Islet of Langerhans (tissue), 1 donor: Measurements from ENCODE around the gene DPH2.

Experiments
- FAIRE-seq: peaks from one replicate; lab custom pipeline; 2011; peaks lifted over from hg19 to GRCh38; lab: Jason Lieb, UNC

The DPH2 gene

GRCh38 chr1:44000122-44000665 lies 30.4 kb downstream of the DPH2 start:
- no peak for FAIRE-seq

GRCh38 chr1:44002165-44002564 lies 32.4 kb downstream of the DPH2 start:
- FAIRE-seq: no peak

- FAIRE-seq: no peak
Measured at GRCh38 chr1:44002606-44003157, 32.9 kb downstream of the DPH2 start.

- no peak for FAIRE-seq
Measured at GRCh38 chr1:44008259-44008658, 38.4 kb downstream of the DPH2 start.

- FAIRE-seq: no peak
Measured at GRCh38 chr1:44010935-44011471, 41.2 kb downstream of the DPH2 start.

- no peak for FAIRE-seq
Measured at GRCh38 chr1:44012404-44012803, 42.6 kb downstream of the DPH2 start.

- peak; percentile 17 for FAIRE-seq
Measured at GRCh38 chr1:44012941-44013609, 43.3 kb downstream of the DPH2 start.

GRCh38 chr1:44013949-44014348 lies 44.1 kb downstream of the DPH2 start:
- FAIRE-seq: no peak

GRCh38 chr1:44014365-44015104 lies 44.7 kb downstream of the DPH2 start:
- no peak for FAIRE-seq

GRCh38 chr1:44015206-44015605 lies 45.4 kb downstream of the DPH2 start:
- no peak for FAIRE-seq

GRCh38 chr1:44016041-44016889 lies 46.5 kb downstream of the DPH2 start:
- no peak for FAIRE-seq

GRCh38 chr1:44016890-44017400 lies 47.1 kb downstream of the DPH2 start:
- FAIRE-seq: no peak

- no peak for FAIRE-seq
Measured at GRCh38 chr1:44019466-44019948, 49.7 kb downstream of the DPH2 start.

- no peak for FAIRE-seq
Measured at GRCh38 chr1:44020464-44020863, 50.7 kb downstream of the DPH2 start.

- FAIRE-seq: no peak
Measured at GRCh38 chr1:44021156-44021555, 51.3 kb downstream of the DPH2 start.

- FAIRE-seq: no peak
Measured at GRCh38 chr1:44021581-44022321, 51.9 kb downstream of the DPH2 start.
